ENCODE measurements around the gene ARHGEF28.

Gene ARHGEF28

DNA sequence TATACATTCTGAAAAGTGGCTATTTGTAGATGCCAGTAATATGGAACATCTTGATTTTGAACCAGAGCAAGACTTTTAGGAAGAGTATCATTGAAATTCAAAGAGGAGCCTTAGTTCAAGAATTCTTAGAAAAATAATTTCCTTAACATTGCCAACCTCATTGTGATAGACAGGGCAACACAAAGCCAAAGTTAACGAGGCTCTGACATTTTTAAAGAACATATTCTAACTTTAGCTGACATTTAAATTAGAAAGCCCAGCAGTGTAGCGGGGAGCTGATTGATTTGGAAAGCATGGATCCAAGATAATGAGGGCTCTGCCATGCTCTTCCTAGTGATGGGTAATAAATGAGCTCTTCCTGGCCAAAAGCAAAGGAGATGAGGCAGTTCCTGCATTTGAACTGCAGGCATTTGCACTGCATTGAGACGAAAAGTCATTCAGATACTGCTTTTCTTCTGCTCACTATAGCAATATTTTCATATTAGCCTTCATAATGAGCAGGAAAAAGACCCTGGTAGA is 325.0 kb downstream of the ARHGEF28 start:
- no peak for TF ChIP-seq ZFP3 (CRISPR knock-in tag; IDR thresholded peaks at IDR 0.05)
- TF ChIP-seq ESRRG (CRISPR knock-in tag; IDR thresholded peaks at IDR 0.05): no peak
- TF ChIP-seq, protein P1, sequence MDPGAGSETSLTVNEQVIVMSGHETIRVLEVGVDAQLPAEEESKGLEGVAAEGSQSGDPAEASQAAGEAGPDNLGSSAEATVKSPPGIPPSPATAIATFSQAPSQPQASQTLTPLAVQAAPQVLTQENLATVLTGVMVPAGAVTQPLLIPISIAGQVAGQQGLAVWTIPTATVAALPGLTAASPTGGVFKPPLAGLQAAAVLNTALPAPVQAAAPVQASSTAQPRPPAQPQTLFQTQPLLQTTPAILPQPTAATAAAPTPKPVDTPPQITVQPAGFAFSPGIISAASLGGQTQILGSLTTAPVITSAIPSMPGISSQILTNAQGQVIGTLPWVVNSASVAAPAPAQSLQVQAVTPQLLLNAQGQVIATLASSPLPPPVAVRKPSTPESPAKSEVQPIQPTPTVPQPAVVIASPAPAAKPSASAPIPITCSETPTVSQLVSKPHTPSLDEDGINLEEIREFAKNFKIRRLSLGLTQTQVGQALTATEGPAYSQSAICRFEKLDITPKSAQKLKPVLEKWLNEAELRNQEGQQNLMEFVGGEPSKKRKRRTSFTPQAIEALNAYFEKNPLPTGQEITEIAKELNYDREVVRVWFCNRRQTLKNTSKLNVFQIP (CRISPR knock-in tag; IDR thresholded peaks at IDR 0.05; ENCODE audit: borderline replicate concordance, low read depth): no peak
- TF ChIP-seq BACH2 (CRISPR knock-in tag; IDR thresholded peaks at IDR 0.05; ENCODE audit: borderline replicate concordance): no peak
- no peak for TF ChIP-seq ARNTL (CRISPR knock-in tag; IDR thresholded peaks at IDR 0.05; ENCODE audit: borderline replicate concordance, low read depth)
- TF ChIP-seq, protein P2, sequence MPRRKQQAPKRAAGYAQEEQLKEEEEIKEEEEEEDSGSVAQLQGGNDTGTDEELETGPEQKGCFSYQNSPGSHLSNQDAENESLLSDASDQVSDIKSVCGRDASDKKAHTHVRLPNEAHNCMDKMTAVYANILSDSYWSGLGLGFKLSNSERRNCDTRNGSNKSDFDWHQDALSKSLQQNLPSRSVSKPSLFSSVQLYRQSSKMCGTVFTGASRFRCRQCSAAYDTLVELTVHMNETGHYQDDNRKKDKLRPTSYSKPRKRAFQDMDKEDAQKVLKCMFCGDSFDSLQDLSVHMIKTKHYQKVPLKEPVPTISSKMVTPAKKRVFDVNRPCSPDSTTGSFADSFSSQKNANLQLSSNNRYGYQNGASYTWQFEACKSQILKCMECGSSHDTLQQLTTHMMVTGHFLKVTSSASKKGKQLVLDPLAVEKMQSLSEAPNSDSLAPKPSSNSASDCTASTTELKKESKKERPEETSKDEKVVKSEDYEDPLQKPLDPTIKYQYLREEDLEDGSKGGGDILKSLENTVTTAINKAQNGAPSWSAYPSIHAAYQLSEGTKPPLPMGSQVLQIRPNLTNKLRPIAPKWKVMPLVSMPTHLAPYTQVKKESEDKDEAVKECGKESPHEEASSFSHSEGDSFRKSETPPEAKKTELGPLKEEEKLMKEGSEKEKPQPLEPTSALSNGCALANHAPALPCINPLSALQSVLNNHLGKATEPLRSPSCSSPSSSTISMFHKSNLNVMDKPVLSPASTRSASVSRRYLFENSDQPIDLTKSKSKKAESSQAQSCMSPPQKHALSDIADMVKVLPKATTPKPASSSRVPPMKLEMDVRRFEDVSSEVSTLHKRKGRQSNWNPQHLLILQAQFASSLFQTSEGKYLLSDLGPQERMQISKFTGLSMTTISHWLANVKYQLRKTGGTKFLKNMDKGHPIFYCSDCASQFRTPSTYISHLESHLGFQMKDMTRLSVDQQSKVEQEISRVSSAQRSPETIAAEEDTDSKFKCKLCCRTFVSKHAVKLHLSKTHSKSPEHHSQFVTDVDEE (CRISPR knock-in tag; IDR thresholded peaks at IDR 0.05): no peak
- ATAC-seq: no peak

DNA sequence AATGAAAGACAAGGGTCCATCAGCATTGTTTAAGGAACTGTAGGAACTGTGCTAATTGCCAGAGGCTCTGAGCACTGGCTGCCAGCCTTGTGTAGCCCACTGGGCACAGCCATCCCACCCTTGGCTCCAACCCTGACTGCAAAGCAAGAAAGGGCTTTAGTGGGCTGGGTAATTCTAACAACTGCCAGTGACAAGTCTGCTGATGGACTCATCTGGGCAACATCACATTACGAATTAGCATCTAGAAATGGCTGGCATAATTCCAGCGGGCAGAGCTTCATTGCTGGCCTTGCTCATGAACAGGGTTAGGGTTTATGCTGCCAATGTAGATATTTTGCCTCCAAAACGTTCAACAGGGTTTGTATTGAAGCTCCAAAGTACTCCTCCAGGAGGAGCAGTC is 326.9 kb downstream of the ARHGEF28 start:
- no peak for ATAC-seq
- TF ChIP-seq PPARA (CRISPR knock-in tag; IDR thresholded peaks at IDR 0.05; ENCODE audit: borderline replicate concordance) (no peak), TOX (CRISPR knock-in tag; IDR thresholded peaks at IDR 0.05; ENCODE audit: borderline replicate concordance) (no peak), GLIS3 (CRISPR knock-in tag; IDR thresholded peaks at IDR 0.05) (no peak), ZNF8 (CRISPR knock-in tag; IDR thresholded peaks at IDR 0.05) (no peak), ZNF565 (CRISPR knock-in tag; conservative IDR thresholded peaks at IDR 0.05; ENCODE audit: low read depth) (no peak), ZFP30 (CRISPR knock-in tag; IDR thresholded peaks at IDR 0.05) (no peak), ZC3H10 (CRISPR knock-in tag; IDR thresholded peaks at IDR 0.05) (no peak), SNAI2 (CRISPR knock-in tag; IDR thresholded peaks at IDR 0.05) (no peak), BACH2 (CRISPR knock-in tag; IDR thresholded peaks at IDR 0.05; ENCODE audit: borderline replicate concordance) (no peak), OSR1 (CRISPR knock-in tag; IDR thresholded peaks at IDR 0.05) (no peak), CSDC2 (CRISPR knock-in tag; IDR thresholded peaks at IDR 0.05) (no peak), TCF4 (CRISPR knock-in tag; IDR thresholded peaks at IDR 0.05; ENCODE audit: borderline replicate concordance) (no peak), RARB (CRISPR knock-in tag; IDR thresholded peaks at IDR 0.05) (no peak), ZFP3 (CRISPR knock-in tag; IDR thresholded peaks at IDR 0.05) (no peak)
- TF ChIP-seq, protein P3, sequence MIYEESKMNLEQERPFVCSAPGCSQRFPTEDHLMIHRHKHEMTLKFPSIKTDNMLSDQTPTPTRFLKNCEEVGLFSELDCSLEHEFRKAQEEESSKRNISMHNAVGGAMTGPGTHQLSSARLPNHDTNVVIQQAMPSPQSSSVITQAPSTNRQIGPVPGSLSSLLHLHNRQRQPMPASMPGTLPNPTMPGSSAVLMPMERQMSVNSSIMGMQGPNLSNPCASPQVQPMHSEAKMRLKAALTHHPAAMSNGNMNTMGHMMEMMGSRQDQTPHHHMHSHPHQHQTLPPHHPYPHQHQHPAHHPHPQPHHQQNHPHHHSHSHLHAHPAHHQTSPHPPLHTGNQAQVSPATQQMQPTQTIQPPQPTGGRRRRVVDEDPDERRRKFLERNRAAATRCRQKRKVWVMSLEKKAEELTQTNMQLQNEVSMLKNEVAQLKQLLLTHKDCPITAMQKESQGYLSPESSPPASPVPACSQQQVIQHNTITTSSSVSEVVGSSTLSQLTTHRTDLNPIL (CRISPR knock-in tag; IDR thresholded peaks at IDR 0.05; ENCODE audit: low read depth): no peak
- TF ChIP-seq, protein P4, sequence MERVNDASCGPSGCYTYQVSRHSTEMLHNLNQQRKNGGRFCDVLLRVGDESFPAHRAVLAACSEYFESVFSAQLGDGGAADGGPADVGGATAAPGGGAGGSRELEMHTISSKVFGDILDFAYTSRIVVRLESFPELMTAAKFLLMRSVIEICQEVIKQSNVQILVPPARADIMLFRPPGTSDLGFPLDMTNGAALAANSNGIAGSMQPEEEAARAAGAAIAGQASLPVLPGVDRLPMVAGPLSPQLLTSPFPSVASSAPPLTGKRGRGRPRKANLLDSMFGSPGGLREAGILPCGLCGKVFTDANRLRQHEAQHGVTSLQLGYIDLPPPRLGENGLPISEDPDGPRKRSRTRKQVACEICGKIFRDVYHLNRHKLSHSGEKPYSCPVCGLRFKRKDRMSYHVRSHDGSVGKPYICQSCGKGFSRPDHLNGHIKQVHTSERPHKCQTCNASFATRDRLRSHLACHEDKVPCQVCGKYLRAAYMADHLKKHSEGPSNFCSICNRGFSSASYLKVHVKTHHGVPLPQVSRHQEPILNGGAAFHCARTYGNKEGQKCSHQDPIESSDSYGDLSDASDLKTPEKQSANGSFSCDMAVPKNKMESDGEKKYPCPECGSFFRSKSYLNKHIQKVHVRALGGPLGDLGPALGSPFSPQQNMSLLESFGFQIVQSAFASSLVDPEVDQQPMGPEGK (CRISPR knock-in tag; IDR thresholded peaks at IDR 0.05; ENCODE audit: borderline replicate concordance): no peak
- TF ChIP-seq, protein P1 (CRISPR knock-in tag; IDR thresholded peaks at IDR 0.05; ENCODE audit: borderline replicate concordance, low read depth): no peak
- TF ChIP-seq, protein P5, sequence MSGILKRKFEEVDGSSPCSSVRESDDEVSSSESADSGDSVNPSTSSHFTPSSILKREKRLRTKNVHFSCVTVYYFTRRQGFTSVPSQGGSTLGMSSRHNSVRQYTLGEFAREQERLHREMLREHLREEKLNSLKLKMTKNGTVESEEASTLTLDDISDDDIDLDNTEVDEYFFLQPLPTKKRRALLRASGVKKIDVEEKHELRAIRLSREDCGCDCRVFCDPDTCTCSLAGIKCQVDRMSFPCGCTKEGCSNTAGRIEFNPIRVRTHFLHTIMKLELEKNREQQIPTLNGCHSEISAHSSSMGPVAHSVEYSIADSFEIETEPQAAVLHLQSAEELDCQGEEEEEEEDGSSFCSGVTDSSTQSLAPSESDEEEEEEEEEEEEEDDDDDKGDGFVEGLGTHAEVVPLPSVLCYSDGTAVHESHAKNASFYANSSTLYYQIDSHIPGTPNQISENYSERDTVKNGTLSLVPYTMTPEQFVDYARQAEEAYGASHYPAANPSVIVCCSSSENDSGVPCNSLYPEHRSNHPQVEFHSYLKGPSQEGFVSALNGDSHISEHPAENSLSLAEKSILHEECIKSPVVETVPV (CRISPR knock-in tag; IDR thresholded peaks at IDR 0.05): no peak
- TF ChIP-seq, protein P2 (CRISPR knock-in tag; IDR thresholded peaks at IDR 0.05): no peak
